Neural progenitor cell (in vitro differentiated cells): ENCODE measurements around the gene TYROBP. TPM values are rescaled to one million over a fixed set of nuclear protein-coding genes. Genes with fewer than 3 reads are reported as not detected.

Source experiments
- DNase-seq: peaks from one replicate; pipeline ENCODE4 v3.0.0-alpha.2; 2016; ENCODE audit warnings: low spot score
- H2AFZ ChIP-seq: fragments of 200-600 bp; sonication (generic); replicated peaks from 2 replicates; pipeline ENCODE4 v1.6.1; 2016; ENCODE audit warnings: antibody characterized with exemption
- H3F3A ChIP-seq: fragments of 200-600 bp; sonication (generic); 2 replicates; pipeline ENCODE4 v1.6.1; 2016; ENCODE audit warnings: antibody characterized with exemption, low read depth
- H3K27ac ChIP-seq: fragments of 200-600 bp; sonication (generic); 2 replicates; pipeline ENCODE4 v1.5.1; 2016; ENCODE audit warnings: mild to moderate bottlenecking
- H3K27me3 ChIP-seq: fragments of 200-600 bp; sonication (generic); 2 replicates; pipeline ENCODE4 v1.6.1; 2016; ENCODE audit warnings: mild to moderate bottlenecking, moderate library complexity
- H3K36me3 ChIP-seq: fragments of 200-600 bp; sonication (generic); 2 replicates; pipeline ENCODE4 v1.5.1; 2016
- H3K4me1 ChIP-seq: fragments of 200-600 bp; sonication (generic); 2 replicates; pipeline ENCODE4 v1.6.1; 2016; ENCODE audit warnings: mixed run types
- H3K4me2 ChIP-seq: fragments of 200-600 bp; sonication (generic); 2 replicates; pipeline ENCODE4 v1.6.1; 2016
- H3K4me3 ChIP-seq: fragments of 200-600 bp; sonication (generic); 2 replicates; pipeline ENCODE4 v1.5.1; 2016
- H3K79me2 ChIP-seq: fragments of 200-600 bp; sonication (generic); 2 replicates; pipeline ENCODE4 v1.6.1; 2016; ENCODE audit warnings: low read depth
- H3K9ac ChIP-seq: fragments of 200-600 bp; sonication (generic); 2 replicates; pipeline ENCODE4 v1.6.1; 2016
- H3K9me3 ChIP-seq: fragments of 200-600 bp; sonication (generic); 2 replicates; pipeline ENCODE4 v1.5.1; 2016; ENCODE audit warnings: low read depth
- H4K20me1 ChIP-seq: fragments of 200-600 bp; sonication (generic); 2 replicates; pipeline ENCODE4 v1.6.1; 2016; ENCODE audit warnings: low read depth
- H3K27ac Mint-ChIP-seq: 3 replicates; pipeline ENCODE4 v1.8.0; 2021; ENCODE audit warnings: mixed read lengths
- H3K27me3 Mint-ChIP-seq: 2 replicates; pipeline ENCODE4 v1.8.0; 2022; ENCODE audit warnings: low read depth, mild to moderate bottlenecking, inconsistent platforms, moderate library complexity, mixed read lengths; ENCODE audit not compliant: insufficient read depth
- H3K36me3 Mint-ChIP-seq: 3 replicates; pipeline ENCODE4 v1.8.0; 2021; ENCODE audit warnings: mixed read lengths
- H3K4me1 Mint-ChIP-seq: 3 replicates; pipeline ENCODE4 v1.8.0; 2021; ENCODE audit warnings: mixed read lengths
- H3K4me3 Mint-ChIP-seq: 3 replicates; pipeline ENCODE4 v1.8.0; 2021; ENCODE audit warnings: mild to moderate bottlenecking, moderate library complexity, mixed read lengths
- H3K9me3 Mint-ChIP-seq: 3 replicates; pipeline ENCODE4 v1.8.0; 2020; ENCODE audit warnings: mixed read lengths
- EZH2 ChIP-seq: fragments of 200-600 bp; sonication (generic); IDR thresholded peaks from 2 replicates; pipeline ENCODE4 v1.6.1; 2017; ENCODE audit warnings: antibody characterized with exemption, mild to moderate bottlenecking, moderate library complexity
- EZH2phosphoT487 ChIP-seq: fragments of 200-600 bp; sonication (generic); IDR thresholded peaks from 2 replicates; pipeline ENCODE4 v1.6.1; 2017; ENCODE audit warnings: antibody characterized with exemption
- total RNA-seq: library from RNA; depleted of rRNA; stranded (reverse); fragments of >200 nt; gene quantifications from 2 replicates; pipeline ENCODE4 v1.2.3, GENCODE V29; 2015; ENCODE audit warnings: low replicate concordance
- TF ChIP-seq, protein P1 (sequence below): fragments of 200-600 bp; sonication (generic); IDR thresholded peaks from 2 replicates; pipeline ENCODE4 v1.5.1; 2017; ENCODE audit warnings: antibody characterized with exemption, mild to moderate bottlenecking

Gene TYROBP
- total RNA-seq, 1 donor from 2014 or later = not detected

GRCh38 chr19:35890113-35890650 lies 17.9 kb downstream of the TYROBP start:
- Histone ChIP-seq H3K36me3 (no peaks in the 10 kb centered on the region), H3K4me1 (no peaks in the 10 kb centered on the region), H3F3A (no peaks in the 10 kb centered on the region), H3K27ac (no peak overlapping the region), H3K9me3 (no peaks in the 10 kb centered on the region), H3K9ac (no peak overlapping the region), H4K20me1 (no peaks in the 10 kb centered on the region), H2AFZ (no peak overlapping the region), H3K27me3 (no peaks in the 10 kb centered on the region), H3K4me2 (no peak overlapping the region), H3K4me3 (no peak overlapping the region), H3K79me2 (no peaks in the 10 kb centered on the region)
- Mint-ChIP-seq H3K27me3 (peaks cover 2% of the 10 kb centered on the region), H3K4me1 (no peaks in the 10 kb centered on the region), H3K9me3 (no peaks in the 10 kb centered on the region), H3K36me3 (peaks cover 20% of the 10 kb centered on the region), H3K4me3 (no peak overlapping the region), H3K27ac (no peak overlapping the region)
- no peak for DNase-seq
- TF ChIP-seq EZH2phosphoT487 = no peak
- TF ChIP-seq, protein P1, sequence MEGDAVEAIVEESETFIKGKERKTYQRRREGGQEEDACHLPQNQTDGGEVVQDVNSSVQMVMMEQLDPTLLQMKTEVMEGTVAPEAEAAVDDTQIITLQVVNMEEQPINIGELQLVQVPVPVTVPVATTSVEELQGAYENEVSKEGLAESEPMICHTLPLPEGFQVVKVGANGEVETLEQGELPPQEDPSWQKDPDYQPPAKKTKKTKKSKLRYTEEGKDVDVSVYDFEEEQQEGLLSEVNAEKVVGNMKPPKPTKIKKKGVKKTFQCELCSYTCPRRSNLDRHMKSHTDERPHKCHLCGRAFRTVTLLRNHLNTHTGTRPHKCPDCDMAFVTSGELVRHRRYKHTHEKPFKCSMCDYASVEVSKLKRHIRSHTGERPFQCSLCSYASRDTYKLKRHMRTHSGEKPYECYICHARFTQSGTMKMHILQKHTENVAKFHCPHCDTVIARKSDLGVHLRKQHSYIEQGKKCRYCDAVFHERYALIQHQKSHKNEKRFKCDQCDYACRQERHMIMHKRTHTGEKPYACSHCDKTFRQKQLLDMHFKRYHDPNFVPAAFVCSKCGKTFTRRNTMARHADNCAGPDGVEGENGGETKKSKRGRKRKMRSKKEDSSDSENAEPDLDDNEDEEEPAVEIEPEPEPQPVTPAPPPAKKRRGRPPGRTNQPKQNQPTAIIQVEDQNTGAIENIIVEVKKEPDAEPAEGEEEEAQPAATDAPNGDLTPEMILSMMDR = no peak
- no peak for TF ChIP-seq EZH2

DNA sequence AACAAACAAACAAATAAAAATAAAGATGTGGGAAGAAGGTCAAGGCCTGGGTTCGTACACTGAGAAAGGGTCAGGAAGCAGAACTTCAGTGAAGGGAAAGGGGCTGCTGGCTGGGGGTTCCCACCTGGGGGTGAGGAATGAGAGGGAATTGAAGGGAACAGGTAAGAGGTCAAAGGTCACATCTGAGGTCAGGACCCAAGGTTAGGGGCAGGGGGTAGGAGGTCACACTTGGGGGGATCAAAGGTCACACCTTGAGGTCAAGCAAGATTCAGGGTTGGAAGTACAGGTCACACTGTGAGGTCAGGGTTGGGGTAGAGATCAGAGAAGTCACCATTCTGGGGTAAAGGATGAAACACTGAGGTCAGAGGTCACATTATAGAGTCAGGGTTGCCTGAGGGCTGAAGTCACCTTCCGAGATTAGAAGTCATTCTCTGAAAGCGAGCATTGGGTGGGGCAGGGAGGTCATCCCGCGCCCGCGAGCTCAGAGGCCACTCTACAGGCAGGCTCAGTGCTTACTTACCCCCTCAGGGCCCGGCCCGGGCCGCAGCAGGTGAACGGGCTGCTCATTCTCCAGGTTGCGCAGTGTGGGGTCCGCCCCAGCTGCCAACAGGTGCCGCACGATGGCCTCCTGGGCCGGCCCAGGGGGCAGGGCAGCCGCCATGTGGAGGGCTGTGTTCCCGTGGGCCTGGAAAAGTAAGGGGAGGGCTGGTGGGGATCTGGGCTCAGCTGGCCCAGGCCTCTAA lies 18.6 kb downstream of the TYROBP start:
- Histone ChIP-seq H3K27ac (no peak overlapping the region), H3K36me3 (no peaks in the 10 kb centered on the region), H3F3A (no peaks in the 10 kb centered on the region), H3K4me3 (no peak overlapping the region), H3K27me3 (no peaks in the 10 kb centered on the region), H3K4me1 (no peaks in the 10 kb centered on the region), H3K9me3 (no peaks in the 10 kb centered on the region), H3K4me2 (no peak overlapping the region), H2AFZ (no peak overlapping the region), H3K9ac (no peak overlapping the region), H4K20me1 (no peaks in the 10 kb centered on the region), H3K79me2 (no peaks in the 10 kb centered on the region)
- H3K4me3 Mint-ChIP-seq = no peak overlapping the region
- no peaks in the 10 kb centered on the region for H3K9me3 Mint-ChIP-seq
- peaks cover 19% of the 10 kb centered on the region for H3K36me3 Mint-ChIP-seq
- peaks cover 2% of the 10 kb centered on the region for H3K27me3 Mint-ChIP-seq
- no peak overlapping the region for H3K27ac Mint-ChIP-seq
- H3K4me1 Mint-ChIP-seq = no peaks in the 10 kb centered on the region
- no peak for DNase-seq
- no peak for TF ChIP-seq EZH2
- no peak for TF ChIP-seq EZH2phosphoT487
- TF ChIP-seq, protein P1 = no peak

- H3K36me3 ChIP-seq = no peaks in the 10 kb centered on the region
- H3K4me1 ChIP-seq = no peaks in the 10 kb centered on the region
- TF ChIP-seq EZH2 = no peak
- no peak for TF ChIP-seq EZH2phosphoT487
- TF ChIP-seq, protein P1 = no peak
- no peak overlapping the region for H3K27ac Mint-ChIP-seq
- peaks cover 2% of the 10 kb centered on the region for H3K27me3 Mint-ChIP-seq
- H3K79me2 ChIP-seq = no peaks in the 10 kb centered on the region
- H4K20me1 ChIP-seq = no peaks in the 10 kb centered on the region
- no peak overlapping the region for H3K4me3 ChIP-seq
- no peak overlapping the region for H3K4me2 ChIP-seq
- no peaks in the 10 kb centered on the region for H3K27me3 ChIP-seq
- no peaks in the 10 kb centered on the region for H3F3A ChIP-seq
- H3K36me3 Mint-ChIP-seq = peaks cover 19% of the 10 kb centered on the region
- H3K4me1 Mint-ChIP-seq = no peaks in the 10 kb centered on the region
- no peak overlapping the region for H3K9ac ChIP-seq
- H3K9me3 ChIP-seq = no peaks in the 10 kb centered on the region
- H3K4me3 Mint-ChIP-seq = peak overlapping the region; percentile 68
- H2AFZ ChIP-seq = no peak overlapping the region
- H3K27ac ChIP-seq = no peak overlapping the region
- DNase-seq = no peak
- H3K9me3 Mint-ChIP-seq = no peaks in the 10 kb centered on the region
Measured at GRCh38 chr19:35888398-35888797, 19.7 kb downstream of the TYROBP start.
